Measurements from ENCODE around the gene PHC3. TPM values are rescaled to one million over a fixed set of nuclear protein-coding genes. Genes with fewer than 3 reads are reported as not detected.

Gene PHC3
- total and polyA plus RNA-seq, 3 donors from 2014 or later, result 24.8 to 96.1 (median 93.5) TPM

DNA sequence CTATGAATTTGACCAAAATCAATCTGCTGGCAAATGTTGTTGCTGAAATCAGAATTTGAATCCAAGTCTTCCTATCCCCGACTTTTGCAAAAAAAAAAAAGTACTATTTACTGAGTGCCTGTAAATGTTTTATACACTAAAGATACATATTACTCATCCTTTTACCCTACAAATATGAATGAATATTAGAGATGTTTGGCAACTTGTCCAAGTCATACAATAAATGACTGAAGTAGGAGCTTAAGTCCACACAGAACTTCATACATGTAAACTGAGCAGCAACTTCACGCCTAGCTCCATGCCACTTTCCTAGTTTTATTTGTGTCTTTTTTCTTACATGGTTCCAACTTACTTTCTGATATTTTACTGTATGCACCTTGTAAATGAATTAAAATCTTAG, 39.2 kb downstream of the PHC3 start:
- Histone ChIP-seq H3K4me3 (no peak overlapping the region), H3K36me3 (ENCODE audit: low read depth, missing control alignments) (no peaks in the 10 kb centered on the region), H3K9me3 (no peaks in the 10 kb centered on the region), H3K27ac (no peak overlapping the region), H3K4me1 (peaks cover 3% of the 10 kb centered on the region), H3K27me3 (no peaks in the 10 kb centered on the region)
- 91 to 98% methylated on average over 2 of the region's 2 CpGs for WGBS, 2 donors
- no peak for TF ChIP-seq POLR2A (IDR thresholded peaks at IDR 0.05)
- TF ChIP-seq, protein P1, sequence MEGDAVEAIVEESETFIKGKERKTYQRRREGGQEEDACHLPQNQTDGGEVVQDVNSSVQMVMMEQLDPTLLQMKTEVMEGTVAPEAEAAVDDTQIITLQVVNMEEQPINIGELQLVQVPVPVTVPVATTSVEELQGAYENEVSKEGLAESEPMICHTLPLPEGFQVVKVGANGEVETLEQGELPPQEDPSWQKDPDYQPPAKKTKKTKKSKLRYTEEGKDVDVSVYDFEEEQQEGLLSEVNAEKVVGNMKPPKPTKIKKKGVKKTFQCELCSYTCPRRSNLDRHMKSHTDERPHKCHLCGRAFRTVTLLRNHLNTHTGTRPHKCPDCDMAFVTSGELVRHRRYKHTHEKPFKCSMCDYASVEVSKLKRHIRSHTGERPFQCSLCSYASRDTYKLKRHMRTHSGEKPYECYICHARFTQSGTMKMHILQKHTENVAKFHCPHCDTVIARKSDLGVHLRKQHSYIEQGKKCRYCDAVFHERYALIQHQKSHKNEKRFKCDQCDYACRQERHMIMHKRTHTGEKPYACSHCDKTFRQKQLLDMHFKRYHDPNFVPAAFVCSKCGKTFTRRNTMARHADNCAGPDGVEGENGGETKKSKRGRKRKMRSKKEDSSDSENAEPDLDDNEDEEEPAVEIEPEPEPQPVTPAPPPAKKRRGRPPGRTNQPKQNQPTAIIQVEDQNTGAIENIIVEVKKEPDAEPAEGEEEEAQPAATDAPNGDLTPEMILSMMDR (IDR thresholded peaks at IDR 0.05), result no peak
- intact Hi-C loops (cut with DNase I; ENCODE audit: low total_unique reads), result no loop called here
- DNase-seq, result no peak

DNA sequence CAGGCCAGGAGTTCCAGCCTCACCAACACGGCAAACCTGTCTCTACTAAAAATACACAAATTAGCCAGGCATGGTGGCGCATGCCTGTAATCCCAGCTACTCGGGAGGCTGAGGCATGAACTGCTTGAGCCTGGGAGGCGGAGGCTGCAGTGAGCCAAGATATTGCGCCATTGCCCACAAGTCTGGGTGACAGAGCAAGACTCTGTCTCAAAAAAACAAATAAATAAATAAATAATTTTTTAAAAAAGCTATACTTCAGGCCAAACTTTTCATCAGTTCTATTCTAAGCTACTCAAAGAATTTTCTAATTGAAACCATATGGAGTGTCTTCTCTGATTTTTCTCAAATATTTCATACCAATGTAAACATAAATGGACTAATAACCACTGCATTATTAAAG, 43.5 kb downstream of the PHC3 start:
- TF ChIP-seq POLR2A (IDR thresholded peaks at IDR 0.05), result no peak
- TF ChIP-seq, protein P1 (IDR thresholded peaks at IDR 0.05), result no peak
- H3K9me3 ChIP-seq, result no peaks in the 10 kb centered on the region
- no peak overlapping the region for H3K27ac ChIP-seq
- H3K27me3 ChIP-seq, result no peaks in the 10 kb centered on the region
- DNase-seq, result no peak
- intact Hi-C loops (cut with DNase I; ENCODE audit: low total_unique reads), result no loop called here
- H3K36me3 ChIP-seq (ENCODE audit: low read depth, missing control alignments), result no peaks in the 10 kb centered on the region
- H3K4me3 ChIP-seq, result no peak overlapping the region
- no peaks in the 10 kb centered on the region for H3K4me1 ChIP-seq
- 96 to 99% methylated on average over 5 of the region's 5 CpGs for WGBS, 2 donors

DNA sequence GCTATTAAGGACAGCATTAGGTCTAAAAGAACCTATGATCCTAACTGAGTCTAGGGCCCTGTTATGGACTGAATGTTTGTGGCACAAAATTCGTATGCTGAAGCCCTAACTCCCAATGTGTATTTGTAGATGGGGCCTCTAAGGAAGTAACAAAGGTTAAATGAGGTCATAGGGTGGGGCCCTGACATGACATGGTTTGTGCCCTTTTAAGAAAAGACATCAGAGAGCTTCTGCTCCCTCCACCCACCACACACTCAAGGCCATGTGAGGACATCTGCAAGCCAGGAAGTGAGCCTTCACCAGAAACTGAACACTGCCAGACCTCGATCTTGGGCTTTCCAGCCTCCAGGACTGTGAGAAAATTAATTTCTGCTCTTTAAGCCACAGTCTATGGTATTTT, 49.2 kb downstream of the PHC3 start:
- no peaks in the 10 kb centered on the region for H3K36me3 ChIP-seq (ENCODE audit: low read depth, missing control alignments)
- H3K4me3 ChIP-seq, result no peak overlapping the region
- TF ChIP-seq, protein P1 (IDR thresholded peaks at IDR 0.05), result no peak
- TF ChIP-seq POLR2A (IDR thresholded peaks at IDR 0.05), result no peak
- no peaks in the 10 kb centered on the region for H3K27me3 ChIP-seq
- intact Hi-C loops (cut with DNase I; ENCODE audit: low total_unique reads), result no loop called here
- no peaks in the 10 kb centered on the region for H3K9me3 ChIP-seq
- no peak for DNase-seq
- 89 to 100% methylated on average over 2 of the region's 2 CpGs for whole genome bisulfite sequencing, 2 donors
- H3K4me1 ChIP-seq, result no peaks in the 10 kb centered on the region
- H3K27ac ChIP-seq, result no peak overlapping the region

DNA sequence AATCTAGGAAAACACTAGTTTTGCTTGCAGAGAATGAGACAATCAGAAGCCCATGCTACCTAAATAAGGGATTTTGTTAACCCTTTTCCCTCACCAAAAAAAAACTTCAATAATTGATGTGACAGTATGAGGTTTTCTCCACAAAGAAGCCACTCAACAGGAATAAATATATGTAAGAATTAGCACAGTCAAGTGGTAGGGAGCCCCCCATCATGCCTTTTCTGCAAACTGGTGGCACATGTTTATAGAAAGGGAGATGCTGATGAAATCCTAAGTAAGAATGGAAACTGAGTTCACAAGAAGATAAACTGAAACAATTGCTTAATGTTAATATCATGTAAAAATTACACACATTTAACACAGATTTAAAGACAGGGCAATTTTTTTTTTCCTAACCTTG, 51.0 kb downstream of the PHC3 start:
- DNase-seq, result no peak
- H3K36me3 ChIP-seq (ENCODE audit: low read depth, missing control alignments), result no peaks in the 10 kb centered on the region
- TF ChIP-seq, protein P1 (IDR thresholded peaks at IDR 0.05), result no peak
- no peak for TF ChIP-seq POLR2A (IDR thresholded peaks at IDR 0.05)
- intact Hi-C loops (cut with DNase I; ENCODE audit: low total_unique reads), result no loop called here
- no peak overlapping the region for H3K27ac ChIP-seq
- no peaks in the 10 kb centered on the region for H3K9me3 ChIP-seq
- H3K27me3 ChIP-seq, result no peaks in the 10 kb centered on the region
- no peaks in the 10 kb centered on the region for H3K4me1 ChIP-seq
- no peak overlapping the region for H3K4me3 ChIP-seq

DNA sequence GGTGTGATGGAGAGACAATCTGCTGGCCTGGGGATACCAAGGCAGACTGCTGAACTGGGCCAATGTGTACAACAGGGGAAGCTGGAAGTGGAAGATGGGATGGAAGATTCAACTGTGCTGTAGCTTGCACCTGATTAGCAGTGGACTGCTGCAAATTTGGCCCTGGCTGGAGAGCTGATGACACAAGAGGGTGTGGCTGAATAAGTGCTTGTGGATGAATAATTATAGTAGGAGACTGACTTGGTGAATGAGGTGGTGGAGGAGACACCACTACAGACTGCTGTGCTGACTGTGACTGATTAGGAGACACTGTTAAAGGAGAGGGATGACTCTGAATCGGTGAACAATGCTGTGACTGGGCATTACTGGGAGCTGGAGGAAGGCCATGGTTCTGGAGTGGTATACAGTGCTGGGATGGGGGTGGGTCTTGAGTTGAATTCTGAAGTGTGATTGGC, 52.5 kb downstream of the PHC3 start:
- TF ChIP-seq, protein P1 (IDR thresholded peaks at IDR 0.05), result no peak
- no peak for TF ChIP-seq POLR2A (IDR thresholded peaks at IDR 0.05)
- H3K4me1 ChIP-seq, result no peaks in the 10 kb centered on the region
- H3K9me3 ChIP-seq, result no peaks in the 10 kb centered on the region
- 77 to 79% methylated on average over 1 of the region's 1 CpG for WGBS, 2 donors
- intact Hi-C loops (cut with DNase I; ENCODE audit: low total_unique reads), result no loop called here
- H3K36me3 ChIP-seq (ENCODE audit: low read depth, missing control alignments), result no peaks in the 10 kb centered on the region
- no peaks in the 10 kb centered on the region for H3K27me3 ChIP-seq
- no peak overlapping the region for H3K4me3 ChIP-seq
- DNase-seq, result no peak
- no peak overlapping the region for H3K27ac ChIP-seq
